Neutrophil (primary cell): ENCODE measurements around the gene ABHD16A.

ENCODE experiments used
- H3K27ac ChIP-seq: fragments of 200-600 bp; sonication (generic); 2 replicates; pipeline ENCODE4 v1.5.1; 2016; ENCODE audit warnings: mild to moderate bottlenecking, moderate library complexity
- H3K27me3 ChIP-seq: fragments of 200-600 bp; sonication (generic); 2 replicates; pipeline ENCODE4 v1.6.0; 2016; ENCODE audit warnings: mild to moderate bottlenecking
- H3K36me3 ChIP-seq: fragments of 200-600 bp; sonication (generic); 2 replicates; pipeline ENCODE4 v1.5.1; 2017
- H3K4me1 ChIP-seq, 2 experiments: fragments of 200-600 bp in 1 of 2; sonication (generic) in 1 of 2; 1 replicate in 1 of 2; 2 replicates in 1 of 2; pipeline versions ENCODE4 v1.5.1 to v1.6.1; 2013 to 2016; ENCODE audit warnings: low read depth in 1 of 2, low read length in 1 of 2, mild to moderate bottlenecking in 1 of 2, moderate library complexity in 1 of 2; ENCODE audit not compliant: control insufficient read depth in 1 of 2, insufficient read depth in 1 of 2
- H3K4me3 ChIP-seq, 2 experiments: fragments of 200-600 bp in 1 of 2; sonication (generic) in 1 of 2; 1 replicate in 1 of 2; 2 replicates in 1 of 2; pipeline ENCODE4 v1.5.1; 2013 to 2016; ENCODE audit warnings: low read depth in 1 of 2, low read length in 1 of 2, mild to moderate bottlenecking in 1 of 2, moderate library complexity in 1 of 2
- H3K9me3 ChIP-seq: fragments of 200-600 bp; sonication (generic); 2 replicates; pipeline ENCODE4 v1.5.1; 2016
- TF ChIP-seq, protein P1 (sequence below): fragments of 200-600 bp; sonication (generic); IDR thresholded peaks from 2 replicates; pipeline ENCODE4 v1.5.1; 2016; ENCODE audit warnings: antibody characterized with exemption

ABHD16A gene

GRCh38 chr6:31654574-31655348, 48.4 kb downstream of the ABHD16A start:
- H3K36me3 ChIP-seq, result peaks cover 28% of the 10 kb centered on the region

DNA sequence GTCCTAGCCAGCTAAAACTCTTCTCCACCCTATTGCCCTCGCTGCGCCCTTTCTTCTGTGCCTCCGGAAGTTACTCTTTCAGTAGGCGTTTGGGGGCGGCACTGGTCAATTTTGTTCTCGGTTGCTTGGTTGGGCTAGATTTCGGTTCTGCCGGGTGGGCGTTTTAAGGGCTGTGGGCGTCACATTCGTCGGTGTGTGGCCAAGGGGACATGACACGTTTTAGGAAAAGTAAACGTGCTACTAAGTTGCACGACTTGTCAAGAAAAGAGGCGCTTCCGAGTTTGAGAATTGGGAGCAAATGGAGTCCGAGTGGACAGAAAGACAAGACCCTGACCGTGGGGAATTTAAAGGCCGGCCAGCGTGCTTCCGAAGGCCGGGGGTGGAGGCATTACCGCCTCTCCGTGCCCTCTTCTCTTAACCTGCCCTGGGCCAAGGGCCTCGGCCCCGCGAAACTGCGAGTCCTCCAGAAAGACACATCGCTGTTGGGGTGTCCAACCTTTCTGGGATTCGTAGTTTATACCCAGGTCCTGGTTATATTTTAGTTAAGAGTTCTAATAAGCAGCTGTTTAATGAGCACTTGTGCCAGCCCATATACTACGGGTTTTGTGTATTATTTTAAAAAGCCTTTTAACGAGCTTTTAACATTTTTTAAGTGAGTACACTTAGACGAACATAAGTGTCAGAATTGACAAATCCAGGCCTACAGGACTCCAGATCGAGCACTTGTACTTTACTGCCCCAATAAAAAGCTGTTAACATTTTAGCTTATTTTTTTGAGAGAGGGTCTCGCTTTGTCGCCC, 50.0 kb downstream of the ABHD16A start:
- no peaks in the 10 kb centered on the region for H3K9me3 ChIP-seq
- H3K4me1 ChIP-seq, result peaks cover 38 to 42% of the 10 kb centered on the region in 2 experiments
- H3K4me3 ChIP-seq, result peak overlapping the region; percentile 85 to 93
- peak overlapping the region; percentile 100 for H3K27ac ChIP-seq
- no peaks in the 10 kb centered on the region for H3K27me3 ChIP-seq
- H3K36me3 ChIP-seq, result peaks cover 44% of the 10 kb centered on the region
- TF ChIP-seq, protein P1, sequence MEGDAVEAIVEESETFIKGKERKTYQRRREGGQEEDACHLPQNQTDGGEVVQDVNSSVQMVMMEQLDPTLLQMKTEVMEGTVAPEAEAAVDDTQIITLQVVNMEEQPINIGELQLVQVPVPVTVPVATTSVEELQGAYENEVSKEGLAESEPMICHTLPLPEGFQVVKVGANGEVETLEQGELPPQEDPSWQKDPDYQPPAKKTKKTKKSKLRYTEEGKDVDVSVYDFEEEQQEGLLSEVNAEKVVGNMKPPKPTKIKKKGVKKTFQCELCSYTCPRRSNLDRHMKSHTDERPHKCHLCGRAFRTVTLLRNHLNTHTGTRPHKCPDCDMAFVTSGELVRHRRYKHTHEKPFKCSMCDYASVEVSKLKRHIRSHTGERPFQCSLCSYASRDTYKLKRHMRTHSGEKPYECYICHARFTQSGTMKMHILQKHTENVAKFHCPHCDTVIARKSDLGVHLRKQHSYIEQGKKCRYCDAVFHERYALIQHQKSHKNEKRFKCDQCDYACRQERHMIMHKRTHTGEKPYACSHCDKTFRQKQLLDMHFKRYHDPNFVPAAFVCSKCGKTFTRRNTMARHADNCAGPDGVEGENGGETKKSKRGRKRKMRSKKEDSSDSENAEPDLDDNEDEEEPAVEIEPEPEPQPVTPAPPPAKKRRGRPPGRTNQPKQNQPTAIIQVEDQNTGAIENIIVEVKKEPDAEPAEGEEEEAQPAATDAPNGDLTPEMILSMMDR, result no peak

More at GRCh38 chr6:31654574-31655348, 48.4 kb downstream of the ABHD16A start:
- Histone ChIP-seq H3K27me3 (no peaks in the 10 kb centered on the region), H3K27ac (no peak overlapping the region), H3K4me3 (no peak overlapping the region), H3K9me3 (no peaks in the 10 kb centered on the region), H3K4me1 (peaks cover 54 to 59% of the 10 kb centered on the region in 2 experiments)
- TF ChIP-seq, protein P1, result no peak

GRCh38 chr6:31651602-31652191, 51.4 kb downstream of the ABHD16A start:
- Histone ChIP-seq H3K4me3 (peak overlapping the region; percentile 85 to 93), H3K27me3 (no peaks in the 10 kb centered on the region), H3K27ac (peak overlapping the region; percentile 100), H3K9me3 (no peaks in the 10 kb centered on the region), H3K4me1 (peaks cover 28 to 32% of the 10 kb centered on the region in 2 experiments), H3K36me3 (peaks cover 51% of the 10 kb centered on the region)
- TF ChIP-seq, protein P1, result no peak

DNA sequence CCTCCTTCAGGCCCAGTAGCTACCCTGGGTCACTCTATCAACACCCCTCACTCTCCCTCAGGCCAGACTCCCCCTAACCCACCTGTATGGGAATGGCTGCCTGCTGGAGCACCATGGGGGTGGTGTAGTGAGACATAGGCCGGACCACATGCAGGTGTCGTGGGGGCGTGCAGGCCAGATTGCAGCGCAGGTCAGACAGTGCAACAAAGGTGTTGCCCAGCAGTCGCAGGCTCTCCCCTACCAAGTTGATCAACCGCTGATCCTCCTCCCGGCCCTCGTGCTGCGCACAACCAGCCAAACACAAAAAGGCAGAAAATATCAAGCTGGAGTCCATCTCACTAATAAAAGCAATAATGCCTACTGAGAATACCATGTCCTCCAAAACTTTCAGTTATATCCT, 57.8 kb downstream of the ABHD16A start:
- no peaks in the 10 kb centered on the region for H3K27me3 ChIP-seq
- no peak overlapping the region for H3K4me3 ChIP-seq
- H3K9me3 ChIP-seq, result no peaks in the 10 kb centered on the region
- TF ChIP-seq, protein P1, result no peak
- H3K36me3 ChIP-seq, result peaks cover 93% of the 10 kb centered on the region
- H3K27ac ChIP-seq, result no peak overlapping the region
- H3K4me1 ChIP-seq, result no peaks in the 10 kb centered on the region

GRCh38 chr6:31643818-31644454, 59.2 kb downstream of the ABHD16A start:
- Histone ChIP-seq H3K27me3 (no peaks in the 10 kb centered on the region), H3K4me1 (no peaks in the 10 kb centered on the region), H3K27ac (no peak overlapping the region), H3K4me3 (no peak overlapping the region), H3K36me3 (peaks cover 98% of the 10 kb centered on the region), H3K9me3 (no peaks in the 10 kb centered on the region)
- TF ChIP-seq, protein P1, result no peak
